GF-D8 (cell line): Measurements from ENCODE around the gene OR11G2.
"Not testable (repeated sequence)": the region's sequence is repeated elsewhere in the genome, so short reads cannot be mapped to it uniquely, and the experiment has no call there.

ENCODE experiments used
- DNase-seq: peaks from one replicate; lab custom pipeline; 2025; lab: John Stamatoyannopoulos, UW

Gene OR11G2, protein sequence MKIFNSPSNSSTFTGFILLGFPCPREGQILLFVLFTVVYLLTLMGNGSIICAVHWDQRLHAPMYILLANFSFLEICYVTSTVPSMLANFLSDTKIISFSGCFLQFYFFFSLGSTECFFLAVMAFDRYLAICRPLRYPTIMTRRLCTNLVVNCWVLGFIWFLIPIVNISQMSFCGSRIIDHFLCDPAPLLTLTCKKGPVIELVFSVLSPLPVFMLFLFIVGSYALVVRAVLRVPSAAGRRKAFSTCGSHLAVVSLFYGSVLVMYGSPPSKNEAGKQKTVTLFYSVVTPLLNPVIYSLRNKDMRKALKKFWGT

DNA sequence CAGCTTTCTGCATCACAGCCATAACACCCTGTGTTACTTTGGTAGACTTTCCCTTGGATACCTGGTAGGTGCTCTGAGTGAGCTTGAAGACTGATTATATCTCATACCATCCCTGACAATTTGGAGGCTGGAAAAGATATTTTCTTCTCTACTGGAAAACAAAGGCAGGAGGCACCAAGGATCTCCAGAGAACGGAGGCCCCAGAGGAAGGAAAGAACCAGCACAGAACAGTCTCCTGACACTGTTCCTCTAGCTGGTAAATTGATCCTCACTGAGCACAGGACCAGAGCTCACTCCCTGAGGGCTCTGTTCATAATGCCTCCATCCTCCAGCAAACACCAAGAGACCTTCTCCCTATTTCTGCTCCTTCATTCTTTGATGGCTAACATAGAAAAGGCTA, at the start of gene OR11G2:
OR11G2 (plus strand) TSS at position 301 of the 400 bp plus-strand sequence. CDS start 6,542 bp downstream, outside the sequence.
- no peak for DNase-seq

DNA sequence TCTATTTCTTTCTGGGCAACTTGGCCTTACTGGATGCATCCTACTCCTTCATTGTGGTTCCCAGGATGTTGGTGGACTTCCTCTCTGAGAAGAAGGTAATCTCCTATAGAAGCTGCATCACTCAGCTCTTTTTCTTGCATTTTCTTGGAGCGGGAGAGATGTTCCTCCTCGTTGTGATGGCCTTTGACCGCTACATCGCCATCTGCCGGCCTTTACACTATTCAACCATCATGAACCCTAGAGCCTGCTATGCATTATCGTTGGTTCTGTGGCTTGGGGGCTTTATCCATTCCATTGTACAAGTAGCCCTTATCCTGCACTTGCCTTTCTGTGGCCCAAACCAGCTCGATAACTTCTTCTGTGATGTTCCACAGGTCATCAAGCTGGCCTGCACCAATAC, 46.8 kb upstream of the OR11G2 start:
- no peak for DNase-seq

DNA sequence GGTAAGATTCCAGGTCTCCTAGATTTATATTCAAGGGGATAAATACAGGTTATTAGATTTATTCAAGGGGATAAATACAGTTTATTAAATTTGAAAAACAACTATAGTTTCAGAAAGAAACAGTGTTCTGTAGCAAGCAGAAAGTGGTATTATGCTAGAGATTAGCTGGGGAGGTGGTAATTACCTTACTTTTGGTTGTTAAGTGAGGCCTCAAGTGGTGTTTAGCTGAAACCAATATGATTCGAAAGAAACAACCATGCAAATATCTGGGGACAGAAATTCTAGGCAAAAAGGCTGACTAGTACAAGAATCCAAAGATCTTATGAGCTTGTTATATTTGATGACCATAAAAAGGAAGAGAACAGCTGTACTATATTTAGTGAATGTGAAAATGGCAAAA, 45.9 kb upstream of the OR11G2 start:
- no peak for DNase-seq

DNA sequence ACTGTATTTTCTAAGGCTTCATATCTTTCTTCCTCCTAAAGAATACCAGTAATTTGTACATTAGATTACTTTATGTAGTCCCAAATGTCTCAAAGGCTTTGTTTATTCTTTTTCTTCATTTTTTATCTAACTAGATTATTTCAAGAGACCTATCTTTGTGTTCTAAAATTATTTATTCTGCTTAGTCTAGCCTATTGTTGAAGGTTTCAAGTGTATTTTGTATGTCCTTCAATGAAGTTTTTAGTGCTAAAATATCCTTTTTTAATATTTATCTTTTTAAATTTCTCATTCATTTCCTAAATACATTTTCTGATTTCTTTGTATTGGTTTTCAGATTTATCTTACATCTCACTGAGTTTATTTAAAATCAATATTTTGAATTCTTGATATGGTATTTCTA, 26.2 kb upstream of the OR11G2 start:
- no peak for DNase-seq

DNA sequence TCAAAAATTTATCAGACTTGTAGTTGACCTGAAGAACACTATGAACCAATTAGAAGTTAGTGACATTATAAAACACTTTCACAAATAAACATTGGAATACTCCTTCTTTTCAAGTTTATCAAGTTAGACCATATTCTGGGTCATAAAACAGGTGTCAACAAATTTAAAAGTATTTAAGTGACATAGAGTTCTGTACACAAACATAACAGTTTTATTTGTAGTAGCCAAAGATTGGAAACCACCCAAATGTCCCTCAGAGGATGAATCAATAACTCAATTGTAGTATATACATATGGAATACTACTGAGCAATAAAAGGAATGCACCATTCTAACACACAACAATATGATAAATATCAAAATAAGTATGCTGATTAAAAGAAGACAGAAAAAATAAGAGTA, 23.6 kb upstream of the OR11G2 start:
- DNase-seq, result no peak

DNA sequence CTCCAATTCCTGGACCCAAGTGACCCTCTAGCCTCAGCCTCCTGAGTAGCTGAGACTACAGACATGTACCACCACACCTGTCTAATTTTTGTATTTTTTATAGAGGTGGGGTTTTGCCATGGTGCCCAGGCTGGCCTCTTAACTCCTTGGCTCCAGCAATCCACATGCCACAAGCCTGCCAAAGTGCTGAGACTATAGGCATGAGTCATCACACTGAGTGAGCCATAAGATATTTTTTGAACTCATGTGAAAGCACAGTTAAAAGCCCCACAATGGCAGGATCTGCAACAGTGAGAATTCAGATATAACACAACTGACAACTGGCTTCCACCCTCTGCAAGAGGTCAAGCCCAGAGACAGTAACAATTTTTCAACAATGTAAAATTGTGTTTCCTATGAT, 20.8 kb upstream of the OR11G2 start:
- DNase-seq, result not testable (repeated sequence)

DNA sequence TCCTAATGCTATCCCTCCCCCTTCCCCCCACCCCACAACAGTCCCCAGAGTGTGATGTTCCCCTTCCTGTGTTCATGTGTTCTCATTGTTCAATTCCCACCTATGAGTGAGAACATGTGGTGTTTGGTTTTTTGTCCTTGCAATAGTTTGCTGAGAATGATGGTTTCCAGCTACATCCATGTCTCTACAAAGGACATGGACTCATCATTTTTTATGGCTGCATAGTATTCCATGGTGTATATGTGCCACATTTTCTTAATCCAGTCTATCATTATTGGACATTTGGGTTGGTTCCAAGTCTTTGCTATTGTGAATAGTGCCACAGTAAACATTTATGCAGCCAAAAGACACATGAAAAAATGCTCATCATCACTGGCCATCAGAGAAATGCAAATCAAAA, 16.5 kb upstream of the OR11G2 start:
- DNase-seq, result not testable (repeated sequence)

DNA sequence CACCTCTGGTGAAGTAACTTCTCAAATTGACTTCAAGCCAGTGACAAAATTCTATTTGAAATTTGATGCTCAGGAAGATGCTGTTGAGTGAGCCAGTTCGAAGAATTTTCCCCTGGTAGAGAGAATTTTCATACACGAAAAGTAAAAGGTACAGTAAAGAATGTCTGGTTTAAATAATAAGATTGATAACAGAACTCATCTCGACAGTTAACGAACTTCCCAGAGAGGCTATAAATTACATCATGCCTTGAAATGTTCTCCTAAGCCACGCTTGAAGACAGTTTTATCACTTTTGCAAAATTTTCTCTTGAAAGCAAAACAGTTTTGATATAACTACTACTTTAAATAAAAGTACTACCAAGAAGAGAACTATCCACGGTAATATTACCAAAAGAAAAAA, 14.4 kb upstream of the OR11G2 start:
- no peak for DNase-seq

DNA sequence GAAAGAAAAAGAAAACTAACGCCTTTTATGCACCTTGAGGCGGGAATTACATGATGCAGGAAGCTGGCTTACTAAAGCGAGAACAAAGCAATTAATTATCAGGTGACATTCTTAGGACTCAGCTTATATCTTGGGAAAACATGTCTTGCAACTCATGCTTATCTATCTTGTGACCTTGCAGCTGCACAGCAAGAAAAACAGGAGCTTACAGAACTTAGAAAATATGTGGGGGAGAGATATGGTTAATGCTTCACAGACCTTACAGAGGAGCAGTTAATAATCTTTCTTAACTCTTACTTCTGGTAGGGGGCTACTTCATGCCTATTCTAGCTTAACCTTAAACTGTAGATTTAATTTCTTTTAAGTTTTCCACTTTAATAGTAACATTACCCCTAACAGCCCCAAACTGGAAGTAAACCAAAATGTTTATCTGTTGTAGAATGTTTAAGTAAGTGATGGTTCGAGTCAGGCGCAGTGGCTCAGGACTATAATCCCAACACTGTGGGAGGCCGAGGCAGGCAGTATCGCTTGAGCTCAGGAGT, 13.2 kb upstream of the OR11G2 start:
- DNase-seq, result no peak

DNA sequence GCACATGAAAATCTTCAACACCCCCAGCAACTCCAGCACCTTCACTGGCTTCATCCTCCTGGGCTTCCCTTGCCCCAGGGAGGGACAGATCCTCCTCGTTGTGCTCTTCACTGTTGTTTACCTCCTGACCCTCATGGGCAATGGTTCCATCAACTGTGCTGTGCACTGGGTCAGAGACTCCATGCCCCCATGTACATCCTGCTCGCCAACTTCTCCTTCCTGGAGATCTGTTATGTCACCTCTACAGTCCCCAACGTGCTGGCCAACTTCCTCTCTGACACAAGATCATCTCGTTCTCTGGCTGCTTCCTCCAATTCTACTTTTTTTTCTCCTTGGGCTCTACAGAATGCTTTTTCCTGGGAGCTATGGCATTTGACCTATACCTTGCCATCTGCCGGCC, 11.5 kb upstream of the OR11G2 start:
- peak; percentile 27 for DNase-seq

DNA sequence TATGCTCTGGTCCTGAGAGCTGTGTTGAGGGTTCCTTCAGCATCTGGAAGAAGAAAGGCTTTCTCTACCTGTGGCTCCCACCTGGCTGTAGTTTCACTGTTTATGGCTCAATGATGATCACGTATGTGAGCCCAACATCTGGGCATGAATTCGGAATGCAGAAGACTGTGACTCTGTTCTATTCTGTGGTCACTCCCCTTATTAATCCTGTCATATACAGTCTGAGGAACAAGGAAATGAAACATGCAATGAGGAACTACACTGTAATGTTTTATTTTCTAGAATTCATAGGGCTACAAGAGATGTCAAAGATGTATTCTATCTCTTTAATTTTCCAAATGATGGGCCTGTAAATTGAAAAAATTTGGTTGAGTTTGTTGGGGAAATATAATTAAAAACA, 10.8 kb upstream of the OR11G2 start:
- no peak for DNase-seq

DNA sequence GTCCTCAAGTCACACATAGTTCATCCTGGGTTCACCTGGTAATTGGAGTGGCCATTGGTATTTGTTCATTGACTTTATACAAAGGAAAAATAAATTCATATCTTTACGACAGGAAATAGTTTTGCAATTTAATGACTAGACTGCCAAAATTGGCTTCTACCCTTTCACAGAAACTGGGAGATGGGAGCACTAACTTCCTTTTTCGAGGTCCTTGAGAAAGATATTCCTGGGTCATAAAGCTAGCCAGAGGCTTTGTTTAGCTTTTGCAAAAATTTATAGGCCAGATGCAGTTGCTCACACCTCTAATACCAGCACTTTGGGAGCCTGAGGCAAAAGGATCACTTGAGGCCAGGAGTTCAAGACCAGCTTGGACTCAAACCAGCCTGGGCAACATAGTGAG, 10.2 kb upstream of the OR11G2 start:
- peak; percentile 56 for DNase-seq

DNA sequence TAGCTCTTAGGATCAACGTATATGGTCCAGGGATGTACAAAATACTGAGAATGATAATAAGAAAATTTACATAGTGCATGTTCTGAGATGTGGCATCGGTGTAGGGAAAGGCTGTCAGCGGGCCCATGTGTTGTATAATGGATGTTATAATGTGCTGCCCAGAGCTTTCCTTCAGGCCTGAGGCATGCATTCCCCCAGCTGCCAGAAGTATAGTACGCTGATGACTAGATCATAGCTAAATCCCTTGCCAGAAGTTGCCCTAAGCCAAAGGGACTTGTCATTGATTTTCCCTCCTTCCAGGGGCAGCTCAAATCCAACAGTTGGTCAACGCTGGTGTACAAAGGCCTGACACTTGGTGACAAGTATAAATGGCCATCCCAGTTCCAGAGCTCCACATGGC, 6.5 kb upstream of the OR11G2 start:
- DNase-seq, result no peak

DNA sequence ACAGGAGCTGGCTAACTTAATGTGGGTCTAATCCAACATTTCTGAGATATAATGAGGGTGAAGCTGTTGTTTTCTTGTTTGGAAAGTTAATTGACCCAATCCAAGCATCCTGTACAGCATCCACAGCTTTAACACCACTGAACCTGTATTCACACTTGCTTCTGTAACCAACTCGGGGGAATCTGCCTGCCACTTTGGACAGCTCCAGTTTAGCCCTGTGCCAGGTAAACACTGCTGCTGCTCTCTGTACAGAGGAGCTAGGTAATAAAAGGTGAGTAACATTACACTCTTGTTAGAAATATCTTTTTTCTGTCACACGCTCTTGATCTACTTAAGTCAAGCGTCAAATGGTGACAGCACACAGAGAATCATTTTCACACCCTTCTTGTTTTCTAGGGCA, 700 bp downstream of the OR11G2 start:
- DNase-seq, result no peak

DNA sequence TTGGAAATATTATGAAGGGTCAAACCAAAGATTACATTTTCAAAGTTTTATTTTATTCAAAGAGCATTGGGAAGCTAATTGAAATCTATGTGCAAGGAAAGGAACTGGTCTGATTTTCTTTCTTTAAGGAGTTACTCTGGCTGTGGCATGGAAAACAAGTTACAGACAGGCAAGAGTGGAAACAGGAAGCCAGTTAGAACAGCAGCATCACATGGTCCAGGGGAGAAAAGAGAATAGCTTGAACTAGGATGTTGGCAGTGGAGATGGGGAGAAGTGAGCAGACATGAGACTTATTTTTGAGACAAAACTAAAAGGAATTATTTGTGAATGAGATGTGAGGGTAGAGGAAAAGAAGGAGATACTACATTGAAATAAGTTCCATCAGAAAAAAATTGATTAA, 3.4 kb downstream of the OR11G2 start:
- DNase-seq, result no peak

DNA sequence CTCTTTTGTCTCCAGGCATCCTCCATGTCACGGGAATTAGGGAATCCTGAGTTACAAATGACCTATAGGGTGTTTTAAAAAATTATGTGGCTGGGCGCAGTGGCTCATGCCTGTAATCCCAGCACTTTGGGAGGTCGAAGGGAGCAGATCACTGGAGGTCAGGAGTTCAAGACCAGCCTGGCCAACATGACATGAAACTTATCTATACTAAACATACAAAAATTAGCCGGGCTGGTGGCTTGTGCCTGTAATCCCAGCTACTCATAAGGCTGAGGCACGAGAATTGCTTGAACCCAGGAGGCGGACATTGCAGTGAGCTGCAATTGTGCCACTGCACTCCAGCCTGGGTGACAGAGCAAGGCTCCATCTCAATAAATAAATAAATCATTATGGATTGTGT, 4.5 kb downstream of the OR11G2 start:
- DNase-seq, result not testable (repeated sequence)

DNA sequence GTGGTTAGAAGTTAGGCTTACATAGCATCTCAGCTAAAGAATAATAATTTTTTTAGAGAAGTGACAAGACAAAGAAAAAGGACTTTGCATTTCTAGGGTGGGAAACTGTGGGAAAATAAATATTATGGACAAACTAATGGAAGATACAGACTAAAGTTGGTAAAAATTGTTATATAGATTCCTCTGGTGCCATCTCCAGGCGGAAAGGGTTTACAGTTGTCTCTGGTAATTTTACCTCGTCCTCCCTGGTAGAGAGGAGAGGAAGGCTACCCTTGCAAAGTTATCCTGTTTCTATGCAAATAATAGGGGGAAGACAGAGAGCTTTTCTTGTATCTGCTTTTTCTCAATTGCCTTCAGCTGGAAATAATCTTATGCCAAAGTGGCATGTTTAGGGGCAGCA, 5.2 kb downstream of the OR11G2 start:
- DNase-seq, result no peak

DNA sequence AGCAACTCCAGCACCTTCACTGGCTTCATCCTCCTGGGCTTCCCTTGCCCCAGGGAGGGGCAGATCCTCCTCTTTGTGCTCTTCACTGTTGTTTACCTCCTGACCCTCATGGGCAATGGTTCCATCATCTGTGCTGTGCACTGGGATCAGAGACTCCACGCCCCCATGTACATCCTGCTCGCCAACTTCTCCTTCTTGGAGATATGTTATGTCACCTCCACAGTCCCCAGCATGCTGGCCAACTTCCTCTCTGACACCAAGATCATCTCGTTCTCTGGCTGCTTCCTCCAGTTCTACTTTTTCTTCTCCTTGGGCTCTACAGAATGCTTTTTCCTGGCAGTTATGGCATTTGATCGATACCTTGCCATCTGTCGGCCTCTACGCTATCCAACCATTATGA, 6.8 kb downstream of the OR11G2 start:
- no peak for DNase-seq

DNA sequence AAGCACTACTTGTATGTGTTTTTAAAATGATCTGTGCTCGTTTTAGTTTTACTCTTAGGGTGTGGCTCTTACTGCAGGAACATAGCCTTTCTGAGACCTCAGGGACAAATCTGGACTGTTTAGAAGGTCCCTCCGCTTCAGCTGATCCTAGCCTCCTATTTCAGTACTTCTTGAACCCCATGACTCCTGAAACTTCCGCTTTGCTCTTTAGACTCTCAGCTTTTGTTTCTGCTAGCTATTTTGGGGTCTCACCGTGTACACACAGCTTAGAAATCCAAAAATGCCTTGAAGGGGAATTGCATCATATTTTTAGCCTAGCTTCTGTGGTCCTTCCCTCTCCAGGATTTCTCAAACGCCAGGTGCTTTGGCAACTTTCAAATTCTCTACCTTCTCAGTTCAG, 8.3 kb downstream of the OR11G2 start:
- no peak for DNase-seq

DNA sequence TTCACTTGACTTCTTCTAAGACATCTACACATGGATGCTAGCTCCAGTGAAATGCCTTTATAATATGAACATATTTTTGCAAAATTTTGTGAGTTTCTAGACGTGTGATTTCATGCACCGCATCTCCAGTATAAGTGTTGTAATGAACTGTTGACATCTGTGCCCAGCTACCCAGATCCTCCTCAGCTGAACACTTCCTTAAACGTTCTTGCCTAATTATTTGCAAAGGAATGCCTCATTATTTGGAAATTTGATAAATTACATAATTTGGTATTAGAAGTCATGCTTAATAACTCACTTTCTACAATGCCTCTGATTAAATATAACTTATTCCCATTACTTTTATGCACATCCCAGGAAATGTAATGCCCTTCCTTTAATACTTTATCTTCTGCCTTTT, 14.0 kb downstream of the OR11G2 start:
- no peak for DNase-seq

DNA sequence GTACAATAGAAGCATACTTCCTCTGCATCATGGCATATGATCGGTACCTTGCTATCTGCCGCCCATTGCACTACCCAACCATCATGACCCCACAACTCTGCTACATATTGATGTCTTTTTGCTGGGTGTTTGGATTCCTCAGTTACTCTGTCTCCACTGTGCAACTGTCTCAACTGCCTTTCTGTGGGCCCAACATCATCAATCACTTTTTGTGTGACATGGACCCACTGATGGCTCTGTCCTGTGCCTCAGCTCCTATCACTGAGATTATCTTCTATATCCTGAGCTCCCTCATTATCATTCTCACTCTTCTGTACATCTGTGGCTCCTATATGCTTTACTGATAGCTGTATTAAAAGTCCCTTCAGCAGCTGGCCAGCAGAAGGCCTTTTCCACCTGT, 18.9 kb downstream of the OR11G2 start:
- no peak for DNase-seq

DNA sequence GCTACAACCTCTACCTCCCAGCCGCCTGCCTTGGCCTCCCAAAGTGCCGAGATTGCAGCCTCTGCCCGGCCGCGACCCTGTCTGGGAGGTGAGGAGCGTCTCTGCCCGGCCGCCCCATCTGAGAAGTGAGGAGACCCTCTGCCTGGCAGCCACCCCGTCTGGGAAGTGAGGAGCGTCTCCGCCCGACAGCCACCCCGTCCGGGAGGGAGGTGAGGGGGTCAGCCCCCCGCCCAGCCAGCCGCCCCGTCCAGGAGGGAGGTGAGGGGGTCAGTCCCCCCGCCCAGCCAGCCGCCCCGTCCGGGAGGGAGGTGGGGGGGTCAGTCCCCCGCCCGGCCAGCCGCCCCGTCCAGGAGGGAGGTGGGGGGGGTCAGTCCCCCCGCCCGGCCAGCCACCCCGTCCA, 21.7 kb downstream of the OR11G2 start:
- DNase-seq, result not testable (repeated sequence)

DNA sequence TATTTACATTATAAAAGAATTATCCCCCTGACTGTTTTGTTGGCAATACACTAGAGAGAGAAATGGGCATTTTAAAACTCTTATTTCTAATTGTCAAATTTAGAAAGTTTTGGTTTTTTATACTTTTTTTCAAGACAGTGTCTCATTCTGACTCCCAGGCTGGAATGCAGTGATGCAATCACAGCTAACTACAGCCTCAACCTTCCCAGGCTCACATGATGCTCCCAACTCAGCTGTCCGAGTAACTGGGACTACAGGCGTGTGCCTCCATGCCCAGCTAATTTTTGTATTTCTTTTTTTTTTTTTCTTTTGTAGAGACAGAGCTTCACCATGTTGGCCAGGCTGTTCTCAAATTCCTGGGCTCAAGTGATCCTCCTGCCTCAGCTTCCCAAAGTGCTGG, 24.5 kb downstream of the OR11G2 start:
- no peak for DNase-seq

DNA sequence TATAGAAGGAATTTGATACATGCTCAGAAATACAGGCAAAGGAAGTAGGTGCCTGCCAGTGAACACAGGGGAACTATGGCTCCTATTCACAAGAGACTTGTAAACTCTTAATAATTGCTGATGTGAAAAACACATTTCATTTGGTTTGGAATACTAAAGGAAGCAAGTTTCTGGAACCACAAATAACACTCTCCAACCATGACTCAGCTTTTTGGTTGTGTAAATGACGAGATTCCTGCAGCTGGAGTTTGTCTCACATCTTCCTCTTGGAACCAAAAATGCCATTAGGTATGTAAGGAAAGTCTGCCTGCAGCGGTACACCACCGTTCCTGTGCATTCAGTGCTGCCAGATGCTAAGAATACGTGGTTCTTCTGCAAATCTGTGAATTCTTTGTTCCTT, 28.3 kb downstream of the OR11G2 start:
- DNase-seq, result no peak
